Measurements from ENCODE around the gene CYCS.
A peak's percentile ranks its signal among the peaks of the same experiment; 100 is the strongest.
"Not testable (repeated sequence)": the region's sequence is repeated elsewhere in the genome, so short reads cannot be mapped to it uniquely, and the experiment has no call there.

The CYCS gene

DNA sequence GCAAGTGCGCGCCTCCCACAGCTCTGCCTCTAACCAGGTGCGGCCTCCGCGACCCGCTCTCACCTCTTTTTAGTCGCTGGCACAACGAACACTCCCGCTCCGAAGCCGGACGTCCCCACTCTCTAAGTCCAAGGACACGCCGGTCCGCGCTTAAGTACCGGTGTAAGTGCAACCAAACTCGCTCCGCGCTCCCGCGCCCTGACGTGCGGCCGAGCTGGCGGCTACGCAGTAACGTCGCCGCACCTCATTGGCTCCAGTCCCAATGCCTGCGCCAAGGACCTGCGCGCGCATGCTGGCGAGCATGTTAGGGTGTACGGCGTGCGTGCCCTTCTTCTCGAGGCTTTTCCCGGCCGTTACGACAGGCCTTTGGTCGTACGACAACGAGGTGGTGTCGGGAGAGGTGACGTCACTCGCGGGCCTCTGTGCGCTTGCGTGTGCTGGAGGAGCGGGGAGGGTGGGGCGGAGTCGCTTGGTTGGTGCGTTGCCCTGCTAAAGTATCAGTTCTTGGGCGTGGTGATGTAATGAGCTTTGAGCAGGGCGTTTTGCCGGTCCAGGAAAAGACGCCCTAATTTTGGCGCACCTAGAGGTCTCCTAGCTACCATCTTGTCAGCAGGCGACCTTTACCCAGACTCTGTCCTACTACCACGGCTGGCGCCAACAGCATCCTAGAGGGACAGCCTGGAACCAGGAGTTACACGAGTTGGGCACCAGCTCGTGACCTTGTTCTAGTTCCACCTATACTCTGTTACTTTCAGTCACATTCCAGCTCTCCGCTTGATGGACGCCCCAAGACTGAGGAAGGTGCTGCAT is at the start of gene CYCS:
CYCS (minus strand) TSS at position 124 of the 810 bp plus-strand sequence. CDS start 1,141 bp downstream, outside the sequence.
- DNase-seq (ENCODE audit: insufficient read length, low spot score) = peak; percentile 97
- FAIRE-seq = peak; percentile 100

GRCh38 chr7:25173184-25173583 is 48.1 kb upstream of the CYCS start:
- FAIRE-seq (no peak), DNase-seq (ENCODE audit: insufficient read length, low spot score) (no peak)

DNA sequence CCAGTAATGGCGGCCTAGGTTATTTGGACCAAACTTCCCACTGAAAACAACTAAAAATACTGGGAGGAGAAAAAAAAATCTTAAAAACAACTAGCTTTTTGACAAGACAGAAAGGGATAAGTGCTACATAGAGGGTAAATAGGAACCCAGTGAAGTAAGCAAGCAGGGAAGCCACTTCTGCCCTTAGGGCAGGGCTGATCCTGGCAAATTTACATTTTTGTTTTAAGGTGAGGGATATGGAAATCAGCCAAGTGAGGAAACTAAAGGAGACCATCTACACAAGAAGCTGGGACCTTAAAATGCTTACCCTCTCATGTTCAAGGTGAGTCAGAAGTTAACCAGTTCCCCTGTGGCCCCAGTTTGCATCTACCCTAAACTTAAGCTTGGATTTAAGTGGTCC is 46.5 kb upstream of the CYCS start:
- FAIRE-seq = no peak
- DNase-seq (ENCODE audit: insufficient read length, low spot score) = no peak

GRCh38 chr7:25171071-25171470 is 46.0 kb upstream of the CYCS start:
- no peak for FAIRE-seq
- no peak for DNase-seq (ENCODE audit: insufficient read length, low spot score)

GRCh38 chr7:25169683-25170082 is 44.6 kb upstream of the CYCS start:
- DNase-seq (ENCODE audit: insufficient read length, low spot score) (no peak), FAIRE-seq (no peak)

GRCh38 chr7:25168145-25168544 is 43.1 kb upstream of the CYCS start:
- DNase-seq (ENCODE audit: insufficient read length, low spot score) = no peak
- no peak for FAIRE-seq

- DNase-seq (ENCODE audit: insufficient read length, low spot score) (no peak), FAIRE-seq (no peak)
Observed at GRCh38 chr7:25167262-25167843, 42.3 kb upstream of the CYCS start.

DNA sequence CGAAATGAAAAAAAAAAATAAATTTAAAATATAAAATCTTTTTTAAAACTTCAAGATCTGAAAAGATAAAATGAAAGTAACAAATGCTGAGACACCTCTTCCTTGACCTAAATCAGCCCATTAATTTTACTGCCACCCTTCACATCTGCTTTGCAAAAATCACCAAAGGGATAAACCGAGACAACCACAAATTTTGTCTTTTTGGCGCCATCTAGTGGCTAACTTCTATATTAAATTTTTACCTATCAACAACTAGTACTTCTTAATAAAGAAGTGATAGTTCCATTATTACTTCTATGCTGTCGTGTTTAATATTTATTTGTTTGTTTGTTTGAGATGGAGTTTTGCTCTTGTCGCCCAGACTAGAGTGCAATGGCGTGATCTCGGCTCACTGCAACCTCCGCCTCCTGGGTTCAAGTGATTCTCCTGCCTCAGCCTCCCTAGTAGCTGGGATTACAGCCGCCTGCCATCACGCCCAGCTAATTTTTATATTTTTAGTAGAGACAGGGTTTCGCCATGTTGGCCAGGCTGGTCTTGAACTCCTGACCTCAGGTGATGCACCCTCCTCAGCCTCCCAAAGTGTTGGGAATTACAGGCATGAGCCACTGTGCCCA is 35.0 kb upstream of the CYCS start:
- not testable (repeated sequence) for FAIRE-seq
- peak; percentile 57 for DNase-seq (ENCODE audit: insufficient read length, low spot score)

- FAIRE-seq (no peak), DNase-seq (ENCODE audit: insufficient read length, low spot score) (no peak)
Observed at GRCh38 chr7:25158966-25159365, 33.9 kb upstream of the CYCS start.

DNA sequence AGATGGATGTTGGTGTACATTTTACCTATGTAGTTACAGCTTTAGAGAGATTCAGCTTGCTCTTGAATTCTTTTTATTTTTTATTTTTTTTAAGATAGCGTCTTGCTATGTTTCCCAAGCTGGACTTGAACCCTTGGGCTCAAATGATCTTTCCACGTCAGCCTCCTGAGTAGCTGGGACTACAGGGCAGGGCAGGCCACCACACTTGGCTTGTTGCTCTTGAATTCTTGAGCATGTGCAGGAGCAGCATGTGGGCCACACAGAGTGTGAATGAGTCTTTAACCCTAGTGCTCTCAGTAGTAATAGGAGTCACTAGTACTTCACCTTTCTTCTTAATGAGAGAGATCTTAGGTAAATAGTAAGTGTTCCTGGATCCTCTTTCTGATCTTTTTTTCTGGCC is 26.7 kb upstream of the CYCS start:
- FAIRE-seq = no peak

DNA sequence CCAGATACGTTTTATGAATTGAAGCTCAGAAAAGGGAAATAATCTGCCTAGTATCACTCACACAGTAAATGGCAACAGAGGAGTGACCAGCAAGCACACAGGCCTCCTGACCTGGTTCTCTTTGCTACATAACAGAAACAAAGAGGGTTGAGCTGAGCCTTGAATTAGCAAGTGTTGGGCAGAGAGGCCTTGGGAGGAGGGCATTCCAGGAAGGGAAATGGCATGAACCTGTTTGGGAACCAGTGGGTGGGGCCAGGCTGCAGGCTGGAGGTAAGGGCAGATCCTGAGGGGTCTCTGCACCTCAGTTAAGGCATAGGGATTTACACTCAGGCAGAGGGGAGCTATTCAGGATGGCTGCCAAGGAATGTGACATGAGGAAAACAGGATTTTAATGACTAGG is 24.8 kb upstream of the CYCS start:
- DNase-seq (ENCODE audit: insufficient read length, low spot score) (no peak), FAIRE-seq (no peak)

More for the DNA sequence above, 26.7 kb upstream of the CYCS start:
- DNase-seq (ENCODE audit: insufficient read length, low spot score) = no peak

GRCh38 chr7:25148772-25149575 is 23.9 kb upstream of the CYCS start:
- FAIRE-seq = no peak
- DNase-seq (ENCODE audit: insufficient read length, low spot score) = no peak

GRCh38 chr7:25143763-25144162 is 18.7 kb upstream of the CYCS start:
- DNase-seq (ENCODE audit: insufficient read length, low spot score) (no peak), FAIRE-seq (no peak)

DNA sequence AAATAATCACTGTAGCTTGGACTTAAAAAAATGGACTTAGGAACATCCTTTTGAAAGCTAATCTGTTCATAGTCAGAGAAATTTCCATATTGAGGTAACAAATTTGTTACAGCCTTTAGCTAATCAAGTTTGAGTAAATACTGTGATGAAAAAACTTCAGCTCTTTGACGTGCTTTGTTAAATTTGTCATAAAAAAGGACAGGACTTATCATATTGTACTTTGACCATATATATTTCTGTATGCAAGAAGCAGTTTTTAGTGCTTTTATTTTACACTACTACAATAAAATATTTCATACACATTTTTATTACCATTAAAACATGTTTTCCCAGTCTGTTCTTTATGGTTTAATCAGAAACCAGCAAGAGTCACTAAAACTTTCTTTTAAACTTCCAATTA is 14.5 kb upstream of the CYCS start:
- DNase-seq (ENCODE audit: insufficient read length, low spot score) (no peak), FAIRE-seq (no peak)

DNA sequence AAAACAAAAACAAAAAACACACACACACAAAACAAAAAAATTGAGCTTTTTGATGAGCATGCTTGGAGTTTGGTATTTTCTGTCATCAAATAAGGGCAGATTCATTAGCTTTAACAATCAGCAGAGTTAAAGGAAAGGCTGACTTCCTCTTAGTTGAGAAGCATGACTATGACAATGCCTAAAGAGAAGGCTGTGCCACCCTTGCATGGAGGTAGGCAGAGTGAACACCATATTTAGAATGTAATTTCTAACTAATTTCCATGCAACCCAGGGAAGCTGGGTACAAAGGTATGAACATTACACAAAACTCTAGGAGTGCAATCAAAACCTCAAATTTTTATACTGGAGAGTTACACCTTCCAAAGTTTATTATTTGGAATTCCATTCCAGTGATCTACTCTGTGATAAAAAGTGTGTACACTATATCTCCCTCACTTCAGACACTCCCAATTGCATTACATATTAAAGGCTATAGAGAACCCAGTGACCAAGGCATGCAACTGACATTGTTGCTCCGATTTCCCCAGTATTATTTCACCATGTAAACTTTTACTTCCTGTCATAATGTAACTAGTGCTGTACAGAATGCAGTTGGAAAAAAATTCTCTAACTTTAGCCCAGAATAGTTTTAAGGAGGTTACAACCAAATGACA is 9.4 kb upstream of the CYCS start:
- DNase-seq (ENCODE audit: insufficient read length, low spot score) (no peak), FAIRE-seq (no peak)

DNA sequence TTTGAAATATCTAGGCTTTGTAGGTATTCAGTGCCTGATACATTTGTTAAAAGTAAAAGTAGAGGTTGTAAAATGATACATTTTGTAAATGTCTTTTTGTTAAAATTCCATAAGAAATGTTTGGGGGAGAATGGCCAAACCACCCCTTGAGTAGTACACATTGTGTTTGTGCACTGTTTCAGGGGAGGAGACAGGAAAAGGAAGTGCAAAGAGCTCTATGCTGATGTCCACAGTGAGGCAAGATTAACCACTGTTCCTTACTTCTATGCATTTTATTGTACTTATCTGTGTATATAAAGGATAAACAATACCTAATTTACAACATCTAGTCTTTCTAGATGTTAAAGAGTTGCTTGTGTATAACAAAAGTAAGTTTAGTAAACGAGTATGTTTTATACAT is 7.4 kb upstream of the CYCS start:
- DNase-seq (ENCODE audit: insufficient read length, low spot score) = no peak
- no peak for FAIRE-seq

- no peak for DNase-seq (ENCODE audit: insufficient read length, low spot score)
- no peak for FAIRE-seq
Observed at GRCh38 chr7:25126751-25127150, 1.7 kb upstream of the CYCS start.

- FAIRE-seq (no peak), DNase-seq (ENCODE audit: insufficient read length, low spot score) (peak; percentile 10)
Observed at GRCh38 chr7:25124465-25125136, 459 bp downstream of the CYCS start.

DNA sequence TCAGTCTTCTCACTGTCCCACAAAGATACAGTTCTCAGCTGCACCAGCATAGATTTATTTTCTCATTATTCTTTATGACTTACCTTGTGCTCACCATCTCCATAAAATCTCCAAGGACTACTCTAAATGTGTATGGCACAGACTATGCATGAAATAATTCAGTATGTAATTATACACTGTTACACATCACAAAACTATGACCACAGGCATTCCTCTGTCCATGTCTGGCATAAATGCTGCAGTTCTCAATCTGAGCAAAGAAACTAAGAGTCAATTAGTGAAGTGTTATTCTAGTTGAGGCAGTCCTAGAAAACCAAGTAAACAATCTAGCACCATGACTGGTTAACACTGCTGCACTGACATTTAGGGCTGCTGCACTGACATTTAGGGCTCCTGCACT is 2.7 kb downstream of the CYCS start:
- DNase-seq (ENCODE audit: insufficient read length, low spot score) (no peak), FAIRE-seq (no peak)

DNA sequence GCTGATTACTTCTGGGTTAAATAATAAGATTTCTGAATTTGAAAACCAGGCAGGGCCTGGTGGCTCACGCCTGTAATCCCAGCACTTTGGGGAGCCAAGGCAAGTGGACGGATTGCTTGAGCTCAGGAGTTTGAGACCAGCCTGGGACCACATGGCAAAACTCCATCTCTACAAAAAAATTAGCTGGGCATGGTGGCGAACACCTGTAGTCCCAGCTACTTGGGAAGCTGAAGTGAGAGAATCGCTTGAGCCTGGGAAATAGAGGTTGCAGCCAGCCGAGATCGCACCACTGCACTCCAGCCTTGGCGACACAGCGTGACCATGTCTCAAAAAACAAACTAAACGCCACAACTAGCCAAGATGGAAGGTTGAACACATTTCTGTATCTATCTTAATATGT is 3.5 kb downstream of the CYCS start:
- DNase-seq (ENCODE audit: insufficient read length, low spot score) (no peak), FAIRE-seq (no peak)
